ENCODE results near the gene PCNX4.

The PCNX4 gene

GRCh38 chr14:60151715-60152114, 60.0 kb downstream of the PCNX4 start:
- Histone ChIP-seq H3K4me3 (ENCODE audit: low read depth in 1 of 2, low read length in 2 of 2) (no peak overlapping the region), H3K36me3 (ENCODE audit: control insufficient read depth in 1 of 2, insufficient read depth in 2 of 2, low read length in 2 of 2) (peaks cover 10 to 35% of the 10 kb centered on the region in 2 donors), H3K27me3 (ENCODE audit: control insufficient read depth in 1 of 2, insufficient read depth in 2 of 2, low read length in 2 of 2) (no peaks in the 10 kb centered on the region), H3K4me1 (ENCODE audit: control insufficient read depth in 1 of 2, insufficient read depth in 2 of 2, low read length in 2 of 2) (peaks cover 0 to 3% of the 10 kb centered on the region in 2 donors), H3K27ac (ENCODE audit: low read depth, low read length) (no peak overlapping the region), H3K9ac (ENCODE audit: low read depth in 1 of 2, low read length in 2 of 2) (no peak overlapping the region), H3K9me3 (ENCODE audit: control insufficient read depth in 1 of 2, low read length in 2 of 2) (no peaks in the 10 kb centered on the region)

GRCh38 chr14:60153991-60154390, 62.3 kb downstream of the PCNX4 start:
- H3K27ac ChIP-seq (ENCODE audit: low read depth, low read length): no peak overlapping the region
- H3K4me3 ChIP-seq (ENCODE audit: low read depth in 1 of 2, low read length in 2 of 2): no peak overlapping the region
- H3K9ac ChIP-seq (ENCODE audit: low read depth in 1 of 2, low read length in 2 of 2): no peak overlapping the region
- H3K9me3 ChIP-seq (ENCODE audit: control insufficient read depth in 1 of 2, low read length in 2 of 2): no peaks in the 10 kb centered on the region
- peaks cover 10 to 24% of the 10 kb centered on the region in 2 donors for H3K36me3 ChIP-seq (ENCODE audit: control insufficient read depth in 1 of 2, insufficient read depth in 2 of 2, low read length in 2 of 2)
- no peaks in the 10 kb centered on the region for H3K27me3 ChIP-seq (ENCODE audit: control insufficient read depth in 1 of 2, insufficient read depth in 2 of 2, low read length in 2 of 2)
- H3K4me1 ChIP-seq (ENCODE audit: control insufficient read depth in 1 of 2, insufficient read depth in 2 of 2, low read length in 2 of 2): peaks cover 0 to 3% of the 10 kb centered on the region in 2 donors

DNA sequence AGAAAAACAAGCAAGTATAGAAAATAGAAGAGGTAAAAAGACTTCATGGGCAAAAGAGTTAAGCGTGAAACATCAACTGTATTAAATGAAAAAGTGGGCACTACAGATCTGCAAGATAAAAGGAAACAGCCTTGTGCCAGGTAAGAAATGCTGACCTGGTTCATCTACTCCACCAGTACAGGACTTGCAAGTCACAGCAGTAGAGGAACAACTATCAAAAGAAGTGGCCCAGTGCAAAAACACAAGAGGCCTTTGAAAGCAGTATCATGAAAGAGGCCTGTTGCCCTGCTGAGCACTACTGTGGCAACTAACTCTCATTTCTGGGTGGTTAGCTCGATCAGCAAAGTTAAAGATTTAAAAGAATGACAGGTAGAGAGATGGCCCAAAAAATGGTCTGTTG, 62.9 kb downstream of the PCNX4 start:
- H3K4me1 ChIP-seq (ENCODE audit: control insufficient read depth in 1 of 2, insufficient read depth in 2 of 2, low read length in 2 of 2): peaks cover 0 to 3% of the 10 kb centered on the region in 2 donors
- H3K9me3 ChIP-seq (ENCODE audit: control insufficient read depth in 1 of 2, low read length in 2 of 2): no peaks in the 10 kb centered on the region
- peaks cover 5 to 19% of the 10 kb centered on the region in 2 donors for H3K36me3 ChIP-seq (ENCODE audit: control insufficient read depth in 1 of 2, insufficient read depth in 2 of 2, low read length in 2 of 2)
- H3K27me3 ChIP-seq (ENCODE audit: control insufficient read depth in 1 of 2, insufficient read depth in 2 of 2, low read length in 2 of 2): no peaks in the 10 kb centered on the region
- no peak overlapping the region for H3K4me3 ChIP-seq (ENCODE audit: low read depth in 1 of 2, low read length in 2 of 2)
- no peak overlapping the region for H3K27ac ChIP-seq (ENCODE audit: low read depth, low read length)
- no peak overlapping the region for H3K9ac ChIP-seq (ENCODE audit: low read depth in 1 of 2, low read length in 2 of 2)

GRCh38 chr14:60160422-60160821, 68.7 kb downstream of the PCNX4 start:
- Histone ChIP-seq H3K4me3 (ENCODE audit: low read depth in 1 of 2, low read length in 2 of 2) (no peak overlapping the region), H3K36me3 (ENCODE audit: control insufficient read depth in 1 of 2, insufficient read depth in 2 of 2, low read length in 2 of 2) (no peaks in the 10 kb centered on the region), H3K27me3 (ENCODE audit: control insufficient read depth in 1 of 2, insufficient read depth in 2 of 2, low read length in 2 of 2) (no peaks in the 10 kb centered on the region), H3K4me1 (ENCODE audit: control insufficient read depth in 1 of 2, insufficient read depth in 2 of 2, low read length in 2 of 2) (peaks cover 0 to 4% of the 10 kb centered on the region in 2 donors), H3K9ac (ENCODE audit: low read depth in 1 of 2, low read length in 2 of 2) (no peak overlapping the region), H3K27ac (ENCODE audit: low read depth, low read length) (no peak overlapping the region), H3K9me3 (ENCODE audit: control insufficient read depth in 1 of 2, low read length in 2 of 2) (no peaks in the 10 kb centered on the region)

DNA sequence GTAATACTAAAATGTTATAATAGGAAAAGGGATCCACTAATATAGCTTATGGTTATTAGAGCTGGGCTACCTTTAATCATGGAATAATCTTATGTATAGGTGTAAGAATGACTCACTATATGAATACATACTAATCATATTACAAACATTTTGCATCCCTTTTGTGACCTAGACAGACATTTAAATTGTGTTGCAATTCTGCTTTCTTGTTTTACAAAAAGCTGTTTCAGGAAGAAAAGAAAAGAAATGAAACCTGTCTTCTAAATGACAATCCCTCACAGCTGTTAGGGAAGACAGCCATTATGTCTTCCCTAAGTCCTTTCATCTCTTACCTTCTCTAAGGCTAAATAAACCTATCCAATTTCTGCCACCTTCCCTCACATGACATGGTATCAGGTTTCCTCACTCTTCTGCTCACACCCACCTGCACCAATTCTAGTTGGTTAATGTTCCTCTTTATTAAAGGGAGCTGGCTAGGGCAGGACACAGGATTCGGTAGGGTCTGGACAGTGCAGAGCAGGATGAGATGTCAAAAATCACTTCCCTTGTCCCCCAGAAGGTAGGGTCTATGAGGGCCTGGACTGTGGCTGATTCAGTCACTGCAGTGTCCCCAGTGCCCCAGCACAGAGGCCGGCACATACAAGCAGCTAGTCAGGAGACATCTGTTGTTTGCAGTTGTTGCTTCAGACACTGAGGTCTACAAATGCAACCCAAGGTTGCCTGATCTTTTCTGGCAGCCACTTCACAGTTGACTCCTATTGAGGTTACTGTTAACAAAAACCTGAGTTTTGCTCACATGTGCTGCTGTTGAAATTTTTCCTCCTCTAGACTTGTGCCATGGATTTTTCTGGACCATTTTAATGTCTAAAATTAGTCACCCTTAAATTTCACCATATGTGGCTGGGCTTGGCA, 69.7 kb downstream of the PCNX4 start:
- Histone ChIP-seq H3K27ac (ENCODE audit: low read depth, low read length) (no peak overlapping the region), H3K4me1 (ENCODE audit: control insufficient read depth in 1 of 2, insufficient read depth in 2 of 2, low read length in 2 of 2) (peaks cover 5 to 12% of the 10 kb centered on the region in 2 donors), H3K4me3 (ENCODE audit: low read depth in 1 of 2, low read length in 2 of 2) (no peak overlapping the region), H3K9ac (ENCODE audit: low read depth in 1 of 2, low read length in 2 of 2) (no peak overlapping the region), H3K36me3 (ENCODE audit: control insufficient read depth in 1 of 2, insufficient read depth in 2 of 2, low read length in 2 of 2) (no peaks in the 10 kb centered on the region), H3K9me3 (ENCODE audit: control insufficient read depth in 1 of 2, low read length in 2 of 2) (no peaks in the 10 kb centered on the region), H3K27me3 (ENCODE audit: control insufficient read depth in 1 of 2, insufficient read depth in 2 of 2, low read length in 2 of 2) (no peaks in the 10 kb centered on the region)

GRCh38 chr14:60163693-60164092, 72.0 kb downstream of the PCNX4 start:
- H3K9ac ChIP-seq (ENCODE audit: low read depth in 1 of 2, low read length in 2 of 2): no peak overlapping the region
- no peaks in the 10 kb centered on the region for H3K36me3 ChIP-seq (ENCODE audit: control insufficient read depth in 1 of 2, insufficient read depth in 2 of 2, low read length in 2 of 2)
- H3K4me1 ChIP-seq (ENCODE audit: control insufficient read depth in 1 of 2, insufficient read depth in 2 of 2, low read length in 2 of 2): peaks cover 5 to 10% of the 10 kb centered on the region in 2 donors
- H3K9me3 ChIP-seq (ENCODE audit: control insufficient read depth in 1 of 2, low read length in 2 of 2): no peaks in the 10 kb centered on the region
- H3K27me3 ChIP-seq (ENCODE audit: control insufficient read depth in 1 of 2, insufficient read depth in 2 of 2, low read length in 2 of 2): peaks cover 0 to 3% of the 10 kb centered on the region in 2 donors
- H3K4me3 ChIP-seq (ENCODE audit: low read depth in 1 of 2, low read length in 2 of 2): peak overlapping the region; percentile 78 to 90
- no peak overlapping the region for H3K27ac ChIP-seq (ENCODE audit: low read depth, low read length)

- H3K4me3 ChIP-seq (ENCODE audit: low read depth in 1 of 2, low read length in 2 of 2): peak overlapping the region; percentile 78 to 90
- peak overlapping the region; percentile 84 for H3K27ac ChIP-seq (ENCODE audit: low read depth, low read length)
- H3K4me1 ChIP-seq (ENCODE audit: control insufficient read depth in 1 of 2, insufficient read depth in 2 of 2, low read length in 2 of 2): peaks cover 5 to 10% of the 10 kb centered on the region in 2 donors
- H3K9ac ChIP-seq (ENCODE audit: low read depth in 1 of 2, low read length in 2 of 2): peak overlapping the region; percentile 90 to 99
- H3K36me3 ChIP-seq (ENCODE audit: control insufficient read depth in 1 of 2, insufficient read depth in 2 of 2, low read length in 2 of 2): no peaks in the 10 kb centered on the region
- no peaks in the 10 kb centered on the region for H3K9me3 ChIP-seq (ENCODE audit: control insufficient read depth in 1 of 2, low read length in 2 of 2)
- peaks cover 0 to 3% of the 10 kb centered on the region in 2 donors for H3K27me3 ChIP-seq (ENCODE audit: control insufficient read depth in 1 of 2, insufficient read depth in 2 of 2, low read length in 2 of 2)
These were observed 72.6 kb downstream of the PCNX4 start for GRCh38 chr14:60164404-60164711.

DNA sequence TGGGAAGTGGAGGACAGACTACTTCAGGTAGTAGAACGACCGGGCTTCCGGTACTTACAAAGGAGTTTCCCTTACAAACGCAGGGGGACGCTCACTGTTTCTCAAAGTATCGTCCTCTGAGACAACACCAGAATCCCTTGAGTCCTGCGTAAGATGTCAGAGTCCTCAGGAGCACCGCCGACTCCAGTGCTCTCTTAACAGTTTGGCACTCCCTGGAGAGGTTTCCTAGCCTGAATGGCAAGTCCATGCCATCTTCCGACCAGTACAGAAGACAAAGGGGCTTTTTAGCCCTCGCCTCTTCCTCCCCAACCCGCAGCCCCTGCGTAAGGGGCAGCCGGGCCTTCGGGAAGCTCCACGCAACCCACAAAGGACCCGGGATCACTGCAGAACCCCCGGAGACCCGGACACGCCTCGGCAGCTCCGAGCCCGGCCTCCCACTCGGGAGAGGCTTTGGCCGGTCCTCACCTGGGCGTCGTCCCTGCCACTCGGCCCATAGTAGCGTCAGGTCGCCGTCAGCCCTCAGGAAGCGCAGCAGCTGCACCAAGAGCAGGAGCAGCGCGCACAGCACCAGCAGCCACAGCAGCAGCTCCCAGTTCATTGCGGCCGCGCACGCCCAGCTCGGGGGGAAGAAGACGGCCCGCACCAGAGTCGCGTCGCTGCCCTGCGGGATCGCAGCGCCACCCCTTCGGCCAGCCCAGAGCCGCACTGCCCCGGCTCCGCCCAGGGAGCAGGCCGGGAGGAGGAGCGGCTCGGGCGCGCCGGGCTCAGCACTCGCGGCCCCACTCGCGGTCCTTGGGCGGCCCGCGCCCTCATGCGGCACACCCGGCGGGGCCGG, 73.2 kb downstream of the PCNX4 start, which contains the start of gene DHRS7:
TSS of gene DHRS7 (minus strand) at position 687 of the 835 bp plus-strand sequence. CDS start at position 598, 89 bp downstream.
- H3K27me3 ChIP-seq (ENCODE audit: control insufficient read depth in 1 of 2, insufficient read depth in 2 of 2, low read length in 2 of 2): peaks cover 0 to 3% of the 10 kb centered on the region in 2 donors
- peaks cover 5 to 10% of the 10 kb centered on the region in 2 donors for H3K4me1 ChIP-seq (ENCODE audit: control insufficient read depth in 1 of 2, insufficient read depth in 2 of 2, low read length in 2 of 2)
- H3K36me3 ChIP-seq (ENCODE audit: control insufficient read depth in 1 of 2, insufficient read depth in 2 of 2, low read length in 2 of 2): no peaks in the 10 kb centered on the region
- no peaks in the 10 kb centered on the region for H3K9me3 ChIP-seq (ENCODE audit: control insufficient read depth in 1 of 2, low read length in 2 of 2)
- H3K9ac ChIP-seq (ENCODE audit: low read depth in 1 of 2, low read length in 2 of 2): peak within 1 kb of the TSS; percentile 90 to 99
- H3K4me3 ChIP-seq (ENCODE audit: low read depth in 1 of 2, low read length in 2 of 2): peak within 1 kb of the TSS; percentile 78 to 90
- peak within 1 kb of the TSS; percentile 84 for H3K27ac ChIP-seq (ENCODE audit: low read depth, low read length)

GRCh38 chr14:60165547-60165876, 73.8 kb downstream of the PCNX4 start:
- Histone ChIP-seq H3K36me3 (ENCODE audit: control insufficient read depth in 1 of 2, insufficient read depth in 2 of 2, low read length in 2 of 2) (no peaks in the 10 kb centered on the region), H3K4me1 (ENCODE audit: control insufficient read depth in 1 of 2, insufficient read depth in 2 of 2, low read length in 2 of 2) (peaks cover 5 to 10% of the 10 kb centered on the region in 2 donors), H3K27ac (ENCODE audit: low read depth, low read length) (no peak overlapping the region), H3K27me3 (ENCODE audit: control insufficient read depth in 1 of 2, insufficient read depth in 2 of 2, low read length in 2 of 2) (peaks cover 0 to 3% of the 10 kb centered on the region in 2 donors), H3K9ac (ENCODE audit: low read depth in 1 of 2, low read length in 2 of 2) (peak overlapping the region; percentile 90 to 99), H3K9me3 (ENCODE audit: control insufficient read depth in 1 of 2, low read length in 2 of 2) (no peaks in the 10 kb centered on the region), H3K4me3 (ENCODE audit: low read depth in 1 of 2, low read length in 2 of 2) (peak overlapping the region; percentile 78 to 90)

- H3K9me3 ChIP-seq (ENCODE audit: control insufficient read depth in 1 of 2, low read length in 2 of 2): no peaks in the 10 kb centered on the region
- H3K27ac ChIP-seq (ENCODE audit: low read depth, low read length): no peak overlapping the region
- peaks cover 0 to 3% of the 10 kb centered on the region in 2 donors for H3K27me3 ChIP-seq (ENCODE audit: control insufficient read depth in 1 of 2, insufficient read depth in 2 of 2, low read length in 2 of 2)
- H3K36me3 ChIP-seq (ENCODE audit: control insufficient read depth in 1 of 2, insufficient read depth in 2 of 2, low read length in 2 of 2): no peaks in the 10 kb centered on the region
- peaks cover 5 to 10% of the 10 kb centered on the region in 2 donors for H3K4me1 ChIP-seq (ENCODE audit: control insufficient read depth in 1 of 2, insufficient read depth in 2 of 2, low read length in 2 of 2)
- H3K4me3 ChIP-seq (ENCODE audit: low read depth in 1 of 2, low read length in 2 of 2): peak overlapping the region in 1 of 2 donors; percentile 90
- peak overlapping the region; percentile 90 to 99 for H3K9ac ChIP-seq (ENCODE audit: low read depth in 1 of 2, low read length in 2 of 2)
These were observed 74.4 kb downstream of the PCNX4 start for GRCh38 chr14:60166142-60166541.
